GM06990 (cell line): ENCODE measurements around the gene IREB2.

Source experiments
- DNase-seq: peaks from one replicate; pipeline ENCODE4 v3.0.0-alpha.2; 2011; ENCODE audit not compliant: insufficient read length; ENCODE audit errors: extremely low read depth
- H3K27me3 ChIP-seq: replicated peaks from 2 replicates; pipeline ENCODE4 v1.6.0; 2011; ENCODE audit warnings: low read length; ENCODE audit not compliant: control insufficient read depth, insufficient read depth
- H3K36me3 ChIP-seq: 2 replicates; pipeline ENCODE4 v1.5.1; 2011; ENCODE audit warnings: low read length; ENCODE audit not compliant: control insufficient read depth, insufficient read depth
- H3K4me3 ChIP-seq: replicated peaks from 2 replicates; pipeline ENCODE4 v1.5.1; 2011; ENCODE audit warnings: low read depth, mild to moderate bottlenecking, control low read depth, low read length
- CTCF ChIP-seq: IDR thresholded peaks from 2 replicates; pipeline ENCODE4 v1.5.1; 2011; ENCODE audit warnings: low read length, control low read depth, mild to moderate bottlenecking, inconsistent platforms; ENCODE audit not compliant: insufficient read depth, poor library complexity, severe bottlenecking

The IREB2 gene

GRCh38 chr15:78446551-78446950 is 8.5 kb downstream of the IREB2 start:
- H3K27me3 ChIP-seq, result no peaks in the 10 kb centered on the region
- H3K36me3 ChIP-seq, result peaks cover 16% of the 10 kb centered on the region
- no peak for TF ChIP-seq CTCF
- H3K4me3 ChIP-seq, result no peak overlapping the region
- DNase-seq, result no peak

- no peak overlapping the region for H3K4me3 ChIP-seq
- no peak for TF ChIP-seq CTCF
- no peak for DNase-seq
- peaks cover 10% of the 10 kb centered on the region for H3K36me3 ChIP-seq
- H3K27me3 ChIP-seq, result no peaks in the 10 kb centered on the region
These were observed 10.6 kb downstream of the IREB2 start for GRCh38 chr15:78448441-78449219.

GRCh38 chr15:78449220-78449999 is 11.4 kb downstream of the IREB2 start:
- DNase-seq, result no peak
- Histone ChIP-seq H3K36me3 (peaks cover 8% of the 10 kb centered on the region), H3K27me3 (no peaks in the 10 kb centered on the region), H3K4me3 (no peak overlapping the region)
- TF ChIP-seq CTCF, result no peak

GRCh38 chr15:78450285-78450858 is 12.4 kb downstream of the IREB2 start:
- DNase-seq, result no peak
- Histone ChIP-seq H3K36me3 (peaks cover 7% of the 10 kb centered on the region), H3K27me3 (no peaks in the 10 kb centered on the region), H3K4me3 (no peak overlapping the region)
- no peak for TF ChIP-seq CTCF

GRCh38 chr15:78452485-78452884 is 14.5 kb downstream of the IREB2 start:
- Histone ChIP-seq H3K36me3 (peaks cover 1% of the 10 kb centered on the region; the same call in 1 of the 2 replicates), H3K27me3 (no peaks in the 10 kb centered on the region), H3K4me3 (no peak overlapping the region)
- TF ChIP-seq CTCF, result no peak
- DNase-seq, result no peak
